Measurements from ENCODE around the gene RNF217. TPM values are rescaled to one million over a fixed set of nuclear protein-coding genes. Genes with fewer than 3 reads are reported as not detected.

The RNF217 gene
- total and polyA plus RNA-seq, 2 of the 8 experiments (the other 6 are each of a cell fraction or from before 2014, with no cell fraction given), result 2.0 to 8.9 TPM

- FAIRE-seq (no peak), DNase-seq (ENCODE audit: low read depth in 1 of 2, low spot score in 2 of 2) (no peak)
- no peaks in the 10 kb centered on the region for H3K79me1 ChIP-seq (ENCODE audit: low read depth, low read length)
- H4K8ac ChIP-seq (ENCODE audit: extremely low read depth, insufficient read depth, low read length), result no peak overlapping the region
- H3K79me2 ChIP-seq (ENCODE audit: control insufficient read depth in 1 of 2, insufficient read depth in 2 of 2, low read length in 2 of 2), result no peaks in the 10 kb centered on the region
- H2BK12ac ChIP-seq (ENCODE audit: low read depth, low read length), result no peak overlapping the region
- H3K56ac ChIP-seq (replicated peaks; ENCODE audit: insufficient read length, low read depth, low read length), result no peak overlapping the region
- H2AFZ ChIP-seq (ENCODE audit: low read length), result no peak overlapping the region
- no peak overlapping the region for H3K4ac ChIP-seq (replicated peaks; ENCODE audit: insufficient read length, low read depth, low read length)
- no peaks in the 10 kb centered on the region for H3K36me3 ChIP-seq (ENCODE audit: control insufficient read depth in 2 of 4, insufficient read depth in 4 of 4, low read length in 3 of 4)
- H2BK20ac ChIP-seq (ENCODE audit: low read length), result no peak overlapping the region
- no peak overlapping the region for H4K91ac ChIP-seq (replicated peaks; ENCODE audit: insufficient read length, low read length)
- no peak overlapping the region for H2BK15ac ChIP-seq (ENCODE audit: low read length)
- no peak overlapping the region for H2AK5ac ChIP-seq (ENCODE audit: low read depth, low read length)
- H3K9ac ChIP-seq (replicated peaks in 1 of 4; ENCODE audit: extremely low read depth in 1 of 4, low read depth in 3 of 4, low read length in 3 of 4), result no peak overlapping the region
- no peaks in the 10 kb centered on the region for H4K20me1 ChIP-seq (replicated peaks in 1 of 2; ENCODE audit: control insufficient read depth in 1 of 2, insufficient read depth in 2 of 2, low read length in 2 of 2)
- H4K5ac ChIP-seq (ENCODE audit: insufficient read length, low read depth, low read length), result no peak overlapping the region
- no peaks in the 10 kb centered on the region for H3K27me3 ChIP-seq (replicated peaks in 1 of 4; ENCODE audit: control insufficient read depth in 3 of 4, extremely low read depth in 1 of 4, insufficient read depth in 3 of 4, low read length in 3 of 4)
- POLR2A ChIA-PET (ENCODE audit: partially characterized antibody), result no interaction called here
- H3K23me2 ChIP-seq (ENCODE audit: low read depth, low read length), result no peaks in the 10 kb centered on the region
- H3K4me2 ChIP-seq (ENCODE audit: insufficient read depth in 1 of 2, low read depth in 2 of 2, low read length in 2 of 2), result no peak overlapping the region
- H3K14ac ChIP-seq (ENCODE audit: insufficient read length), result no peak overlapping the region
- no peaks in the 10 kb centered on the region for H3K4me1 ChIP-seq (replicated peaks in 1 of 4; ENCODE audit: control insufficient read depth in 3 of 4, insufficient read depth in 4 of 4, low read length in 3 of 4)
- CTCF ChIA-PET (ENCODE audit: partially characterized antibody), result no interaction called here
- H3K23ac ChIP-seq (ENCODE audit: insufficient read length), result no peak overlapping the region
- 89% methylated on average over 6 of the region's 6 CpGs; no CpG with 5 or more reads in 1 of the 2 experiments for WGBS, 2 experiments (ENCODE audit: extremely low coverage in 1 of 2, insufficient coverage in 1 of 2, insufficient read length in 1 of 2, insufficient replicate concordance in 2 of 2, low coverage in 1 of 2, low lambda C conversion rate in 2 of 2, missing lambda C conversion rate in 1 of 2)
- no peak overlapping the region for H2BK120ac ChIP-seq (replicated peaks; ENCODE audit: low read depth, low read length)
- H3K9me3 ChIP-seq (ENCODE audit: insufficient read depth in 2 of 2, low read depth in 1 of 2, low read length in 1 of 2), result no peaks in the 10 kb centered on the region
- H2BK5ac ChIP-seq (ENCODE audit: low read depth, low read length), result no peak overlapping the region
- H3K18ac ChIP-seq (ENCODE audit: extremely low read depth, low read length), result no peak overlapping the region
- H3K4me3 ChIP-seq (ENCODE audit: extremely low read depth in 1 of 4, insufficient read depth in 2 of 4, low read depth in 3 of 4, low read length in 4 of 4), result no peak overlapping the region
- no peak overlapping the region for H3K27ac ChIP-seq (ENCODE audit: low read depth, low read length)
- TF ChIP-seq CEBPB (IDR thresholded peaks at IDR 0.05; ENCODE audit: low read depth, low read length) (no peak), RXRA (IDR thresholded peaks at IDR 0.05; ENCODE audit: insufficient read depth, low read depth, low read length) (no peak), ATF3 (IDR thresholded peaks at IDR 0.05; ENCODE audit: insufficient read depth, low read depth, low read length) (no peak), HDAC6 (IDR thresholded peaks at IDR 0.05; ENCODE audit: low read depth, low read length) (no peak)
Observed at GRCh38 chr6:124937645-124938044, 24.6 kb upstream of the RNF217 start.

All from H1 (cell line).